SJSA1 (cell line): ENCODE results near the gene RTL10. TPM values are rescaled to one million over a fixed set of nuclear protein-coding genes. Genes with fewer than 3 reads are reported as not detected.

Experiments
- DNase-seq, 2 experiments: peaks; one replicate each; pipeline ENCODE4 v3.0.0-alpha.2; 2015 to 2020; ENCODE audit warnings: low spot score in 2 of 2, low read depth in 1 of 2
- H3K27ac ChIP-seq: fragments of 250-450 bp; sonication (Bioruptor Pico); 2 replicates; pipeline ENCODE4 v1.5.1; 2020; ENCODE audit warnings: mild to moderate bottlenecking, moderate library complexity
- H3K27me3 ChIP-seq: fragments of 250-450 bp; sonication (Bioruptor Pico); replicated peaks from 2 replicates; pipeline ENCODE4 v1.5.1; 2020; ENCODE audit warnings: mild to moderate bottlenecking, moderate library complexity
- H3K36me3 ChIP-seq: fragments of 250-450 bp; sonication (Bioruptor Pico); 2 replicates; pipeline ENCODE4 v1.5.1; 2020; ENCODE audit warnings: mild to moderate bottlenecking
- H3K4me1 ChIP-seq: fragments of 250-450 bp; sonication (Bioruptor Pico); replicated peaks from 2 replicates; pipeline ENCODE4 v1.6.1; 2021; ENCODE audit warnings: mild to moderate bottlenecking
- H3K4me3 ChIP-seq: fragments of 250-450 bp; sonication (Bioruptor Pico); 2 replicates; pipeline ENCODE4 v1.5.1; 2020; ENCODE audit warnings: mild to moderate bottlenecking
- H3K9me3 ChIP-seq: fragments of 250-450 bp; sonication (Bioruptor Pico); replicated peaks from 2 replicates; pipeline ENCODE4 v1.5.1; 2020; ENCODE audit warnings: mild to moderate bottlenecking
- total RNA-seq: library from RNA; depleted of rRNA; stranded (reverse); fragments of >200 nt; shearing (Covaris generic); gene quantifications from 2 replicates; pipeline ENCODE4 v1.2.3, GENCODE V29; 2014

RTL10 gene
- total RNA-seq, 1 experiment from 2014 or later = 11.5 TPM

DNA sequence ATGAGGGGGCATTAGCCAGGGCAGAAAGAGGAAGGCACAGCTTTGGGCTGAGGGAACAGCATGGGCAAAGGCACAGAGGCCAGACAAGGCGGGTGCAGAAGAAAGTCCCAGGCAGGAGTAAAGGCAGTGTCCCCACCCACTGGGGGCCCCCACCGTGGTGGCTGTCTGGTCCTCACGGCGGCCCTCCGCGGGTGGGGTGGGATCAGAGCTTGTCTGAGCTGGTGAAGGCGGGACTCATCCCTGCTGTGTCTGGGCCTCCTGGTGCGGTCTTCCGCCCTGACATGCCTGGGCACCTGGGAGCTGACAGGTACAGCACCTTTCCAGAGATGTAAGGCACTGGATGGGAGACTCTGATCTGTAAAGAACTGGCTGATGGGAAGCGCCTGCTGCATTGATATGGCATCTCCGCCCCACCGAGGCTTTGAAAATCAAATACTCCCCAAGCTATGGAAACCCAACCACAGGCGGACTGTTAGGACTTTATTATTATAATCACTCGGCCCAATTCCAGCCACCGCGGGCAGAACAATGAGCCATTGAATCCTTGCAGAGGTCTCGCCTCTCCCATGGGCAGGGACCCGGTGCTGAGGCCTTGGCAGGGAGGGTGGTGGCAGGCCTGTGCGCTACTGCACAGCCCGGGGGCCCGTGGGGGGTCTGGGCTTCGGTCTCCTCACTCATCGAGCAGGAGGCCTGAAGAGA is 14.2 kb upstream of the RTL10 start:
- Histone ChIP-seq H3K27me3 (no peaks in the 10 kb centered on the region), H3K27ac (no peak overlapping the region), H3K36me3 (peaks cover 7% of the 10 kb centered on the region), H3K4me1 (peaks cover 14% of the 10 kb centered on the region; the same call in 1 of the 2 replicates), H3K4me3 (no peak overlapping the region), H3K9me3 (no peaks in the 10 kb centered on the region)
- DNase-seq = no peak

DNA sequence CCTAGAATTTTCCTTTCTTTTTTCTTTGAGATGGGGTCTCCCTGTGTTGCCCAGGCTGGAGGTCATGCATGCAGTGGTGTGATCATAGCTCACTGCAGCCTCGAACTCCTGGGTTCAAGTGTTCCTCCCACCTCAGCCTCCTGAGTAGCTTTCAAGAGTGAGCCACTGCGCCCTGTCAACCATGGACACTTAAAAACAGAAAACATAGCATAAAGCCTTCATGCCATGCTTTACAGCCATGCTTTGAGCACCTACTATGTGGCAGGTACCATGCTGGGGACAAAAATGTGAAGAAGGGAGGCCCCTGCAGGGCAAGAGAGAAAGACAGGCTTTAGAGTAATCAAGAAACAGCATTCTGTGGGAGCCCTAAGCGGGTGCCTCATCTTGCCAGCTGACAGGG is 13.7 kb upstream of the RTL10 start:
- Histone ChIP-seq H3K9me3 (no peaks in the 10 kb centered on the region), H3K36me3 (peaks cover 3% of the 10 kb centered on the region; the same call in 1 of the 2 replicates), H3K27me3 (no peaks in the 10 kb centered on the region), H3K4me1 (peaks cover 14% of the 10 kb centered on the region; the same call in 1 of the 2 replicates), H3K27ac (no peak overlapping the region), H3K4me3 (no peak overlapping the region)
- DNase-seq = no peak

DNA sequence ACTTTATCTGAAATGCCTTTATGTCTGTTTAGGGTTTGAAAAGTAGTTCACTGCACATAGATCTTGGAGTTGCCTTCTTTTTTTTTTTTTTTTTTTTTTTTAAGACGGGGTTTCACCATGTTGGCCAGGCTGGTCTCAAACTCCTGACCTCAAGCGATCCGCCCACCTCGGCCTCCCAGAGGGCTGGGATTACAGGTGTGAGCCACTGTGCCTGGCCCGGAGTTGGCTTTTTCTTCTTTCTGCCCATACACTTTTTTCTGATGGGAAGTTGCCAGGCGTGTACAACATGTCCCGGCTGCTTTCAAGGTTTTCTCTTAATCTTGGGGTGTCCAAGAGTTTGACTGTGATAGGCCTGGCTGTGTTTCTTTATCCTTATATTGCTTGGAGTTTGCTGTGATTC is 12.9 kb upstream of the RTL10 start:
- H3K4me1 ChIP-seq = peaks cover 14% of the 10 kb centered on the region; the same call in 1 of the 2 replicates
- H3K36me3 ChIP-seq = no peaks in the 10 kb centered on the region
- no peak for DNase-seq
- H3K9me3 ChIP-seq = no peaks in the 10 kb centered on the region
- H3K4me3 ChIP-seq = no peak overlapping the region
- H3K27ac ChIP-seq = no peak overlapping the region
- H3K27me3 ChIP-seq = no peaks in the 10 kb centered on the region

DNA sequence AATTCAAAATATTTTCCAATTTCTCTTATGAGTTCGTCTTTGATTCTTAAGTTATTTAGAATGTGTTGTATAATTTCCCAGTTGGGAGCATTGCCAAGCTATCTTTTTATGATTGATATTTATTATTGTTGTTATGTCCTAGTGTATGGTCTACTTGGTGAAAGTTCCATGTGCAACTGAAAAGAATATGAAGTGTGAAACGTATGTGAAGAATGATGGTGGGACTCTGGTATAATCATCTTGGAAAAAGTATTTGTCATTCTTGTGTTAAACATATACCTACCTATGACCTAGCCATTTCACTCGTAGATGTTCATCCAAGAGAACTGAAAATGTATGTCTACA is 12.0 kb upstream of the RTL10 start:
- H3K27me3 ChIP-seq = no peaks in the 10 kb centered on the region

DNA sequence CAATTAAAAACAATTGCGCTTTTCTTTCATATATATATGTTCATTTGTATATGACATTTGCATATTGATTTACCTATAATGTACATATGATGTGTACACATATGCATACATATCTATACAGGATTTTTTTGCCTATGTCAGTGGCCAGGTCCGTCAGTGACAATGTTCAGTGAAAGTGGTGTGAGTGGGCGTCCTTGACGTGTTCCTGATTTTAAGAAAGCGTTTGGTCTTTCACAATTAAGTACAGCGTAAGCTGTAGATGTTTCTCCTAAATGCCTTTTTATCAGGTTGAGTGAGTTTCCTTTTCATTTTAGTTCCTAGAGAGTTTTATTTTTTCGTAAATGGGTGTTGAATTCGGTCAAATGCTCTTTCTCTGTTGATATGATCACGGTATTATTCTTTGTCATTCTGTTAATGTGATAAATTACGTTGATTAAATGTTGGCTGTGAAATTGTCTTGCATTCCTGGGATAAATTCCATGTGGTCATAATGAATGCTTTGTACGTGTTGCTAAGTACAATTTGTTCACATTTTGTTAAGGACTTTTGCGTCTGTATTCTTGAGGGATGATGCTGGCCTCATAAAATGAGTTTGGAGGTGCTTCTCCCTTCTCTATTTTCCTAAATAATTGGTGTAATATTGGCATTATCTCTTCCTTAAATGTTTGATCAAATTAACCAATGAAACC is 10.6 kb upstream of the RTL10 start:
- no peaks in the 10 kb centered on the region for H3K27me3 ChIP-seq
- H3K4me1 ChIP-seq = peaks cover 14% of the 10 kb centered on the region; the same call in 1 of the 2 replicates
- no peaks in the 10 kb centered on the region for H3K36me3 ChIP-seq
- no peak overlapping the region for H3K27ac ChIP-seq
- DNase-seq = no peak
- H3K9me3 ChIP-seq = no peaks in the 10 kb centered on the region
- H3K4me3 ChIP-seq = no peak overlapping the region

More for the DNA sequence above, 12.0 kb upstream of the RTL10 start:
- no peaks in the 10 kb centered on the region for H3K36me3 ChIP-seq
- H3K9me3 ChIP-seq = no peaks in the 10 kb centered on the region
- no peak overlapping the region for H3K27ac ChIP-seq
- DNase-seq = no peak
- H3K4me1 ChIP-seq = peaks cover 14% of the 10 kb centered on the region; the same call in 1 of the 2 replicates
- H3K4me3 ChIP-seq = no peak overlapping the region

DNA sequence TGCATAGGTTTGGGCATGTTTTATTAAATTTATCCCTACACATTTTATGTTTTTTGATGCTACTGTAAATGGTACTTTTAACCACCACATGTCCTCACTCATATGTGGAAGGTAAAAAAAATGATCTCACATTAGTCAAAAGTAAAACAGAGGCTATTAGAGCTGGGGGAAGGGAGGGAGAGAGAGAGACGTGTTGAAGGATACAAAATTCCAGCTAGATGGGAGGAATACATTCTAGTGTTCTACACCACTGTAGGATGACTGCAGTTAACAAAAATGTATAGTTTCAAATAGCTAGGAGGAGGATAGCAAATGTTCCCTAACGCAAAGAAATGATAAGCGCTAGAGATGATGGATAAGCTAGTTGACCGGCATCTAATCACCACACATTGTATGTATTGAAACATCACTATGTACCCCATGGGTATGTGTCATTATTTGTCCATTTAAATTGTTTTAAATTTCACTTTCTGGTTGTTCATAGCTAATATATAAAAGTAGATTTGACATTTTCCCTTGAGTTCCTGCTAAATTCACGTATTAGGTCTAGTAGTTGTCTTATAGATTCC is 9.9 kb upstream of the RTL10 start:
- no peaks in the 10 kb centered on the region for H3K36me3 ChIP-seq
- H3K9me3 ChIP-seq = no peaks in the 10 kb centered on the region
- DNase-seq = no peak
- H3K27ac ChIP-seq = no peak overlapping the region
- H3K27me3 ChIP-seq = no peaks in the 10 kb centered on the region
- H3K4me3 ChIP-seq = no peak overlapping the region
- H3K4me1 ChIP-seq = peaks cover 14% of the 10 kb centered on the region; the same call in 1 of the 2 replicates

DNA sequence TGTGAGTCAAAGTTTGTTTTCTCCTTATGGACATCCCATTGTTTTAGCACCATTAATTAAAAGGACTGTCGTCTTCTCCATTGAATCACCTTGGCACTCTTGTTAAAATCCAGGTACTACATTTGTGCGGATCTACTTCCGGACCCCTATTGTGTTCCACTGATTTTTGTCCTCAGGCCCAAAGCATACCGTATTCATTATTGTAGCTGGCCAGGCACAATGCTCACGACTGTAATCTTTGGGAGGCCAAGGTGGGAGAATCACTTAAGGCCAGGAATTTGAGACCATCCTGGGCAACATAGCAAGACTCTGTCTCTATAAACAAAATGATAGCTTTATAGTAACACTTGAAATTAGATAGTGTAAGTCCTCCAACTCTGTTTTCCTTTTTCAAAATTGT is 8.9 kb upstream of the RTL10 start:
- Histone ChIP-seq H3K9me3 (no peaks in the 10 kb centered on the region), H3K27ac (no peak overlapping the region), H3K4me1 (peaks cover 5% of the 10 kb centered on the region; the same call in 1 of the 2 replicates), H3K27me3 (no peaks in the 10 kb centered on the region), H3K4me3 (no peak overlapping the region), H3K36me3 (no peaks in the 10 kb centered on the region)
- no peak for DNase-seq

DNA sequence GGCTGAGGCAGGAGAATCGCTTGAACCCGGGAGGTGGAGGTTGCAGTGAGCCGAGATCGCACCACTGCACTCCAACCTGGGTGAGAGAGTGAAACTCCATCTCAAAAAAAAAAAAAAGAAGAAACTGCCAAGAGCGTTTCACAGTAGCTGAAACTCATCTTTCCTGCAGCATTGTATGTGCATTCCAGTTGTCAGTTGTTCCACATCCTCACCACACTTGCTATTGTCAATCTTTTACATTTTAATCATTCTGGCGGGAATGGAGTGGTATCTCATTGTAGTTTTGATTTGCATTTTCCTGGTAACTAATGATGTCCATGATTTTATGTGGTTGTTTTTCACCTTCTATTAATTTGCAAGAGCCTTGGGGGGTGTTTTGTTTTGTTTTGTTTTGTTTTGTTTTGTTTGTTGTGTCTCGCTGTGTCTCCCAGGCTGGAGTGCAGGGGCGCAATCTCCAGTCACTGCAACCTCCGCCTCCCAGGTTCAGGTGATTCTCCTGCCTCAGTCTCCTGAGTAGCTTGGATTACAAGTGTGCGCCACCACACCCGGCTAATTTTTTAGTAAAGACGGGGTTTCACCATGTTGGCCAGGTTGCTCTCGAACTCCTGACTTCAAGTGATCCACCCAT is 8.1 kb upstream of the RTL10 start:
- no peak overlapping the region for H3K27ac ChIP-seq
- no peak for DNase-seq

DNA sequence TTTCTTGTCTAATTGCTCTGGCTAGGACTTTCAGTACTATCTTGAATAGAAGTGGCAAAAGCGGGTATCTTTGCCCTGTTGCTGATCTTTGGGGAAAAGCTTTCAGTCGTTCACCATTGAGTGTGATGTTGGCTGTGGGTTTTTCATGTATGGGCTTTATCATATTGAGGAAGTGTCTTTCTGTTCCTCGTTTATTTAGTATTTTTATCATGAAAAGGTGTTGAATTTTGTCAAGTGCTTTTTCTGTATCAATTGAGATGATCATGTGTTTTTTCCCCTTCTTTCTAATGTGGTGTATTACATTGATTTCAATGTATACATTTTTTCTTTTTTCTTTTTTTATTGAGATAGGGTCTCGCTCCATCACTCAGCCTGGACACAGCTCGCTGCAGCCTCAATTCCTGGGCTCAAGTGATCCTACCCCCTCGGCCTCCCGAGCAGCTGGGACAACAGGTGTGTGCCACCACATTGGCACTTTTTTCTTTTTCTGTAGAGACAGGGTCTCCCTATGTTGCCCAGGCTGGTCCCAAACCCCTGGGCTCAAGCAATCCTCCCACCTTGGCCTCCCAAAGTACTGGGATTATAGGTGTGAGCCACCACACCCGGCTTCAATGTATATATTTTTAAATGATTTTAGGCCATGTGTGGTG is 5.3 kb upstream of the RTL10 start:
- Histone ChIP-seq H3K4me1 (peaks cover 14% of the 10 kb centered on the region), H3K27ac (no peak overlapping the region), H3K36me3 (peaks cover 14% of the 10 kb centered on the region), H3K9me3 (no peaks in the 10 kb centered on the region), H3K27me3 (no peaks in the 10 kb centered on the region), H3K4me3 (no peak overlapping the region)
- no peak for DNase-seq

More for the DNA sequence above, 8.1 kb upstream of the RTL10 start:
- Histone ChIP-seq H3K27me3 (no peaks in the 10 kb centered on the region), H3K4me1 (no peaks in the 10 kb centered on the region), H3K9me3 (no peaks in the 10 kb centered on the region), H3K4me3 (no peak overlapping the region), H3K36me3 (no peaks in the 10 kb centered on the region)

DNA sequence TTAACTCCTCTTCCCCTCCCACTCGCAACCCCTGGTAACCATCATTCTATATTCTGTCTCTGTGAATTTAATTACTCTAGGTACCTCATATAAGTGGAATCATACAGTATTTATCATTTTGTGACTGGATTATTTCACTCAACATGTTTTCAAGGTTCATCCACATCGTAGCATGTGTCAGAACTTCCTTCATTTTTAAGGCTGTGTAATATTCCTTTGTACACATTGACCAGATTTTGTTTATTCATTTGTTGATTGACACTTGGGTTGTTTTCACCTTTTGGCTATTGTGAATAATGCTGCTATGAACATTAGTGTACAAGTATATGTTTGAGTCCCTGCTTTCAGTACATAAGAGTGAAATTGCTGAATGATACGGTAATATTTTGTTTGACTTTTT is 2.7 kb upstream of the RTL10 start:
- Histone ChIP-seq H3K36me3 (peaks cover 33% of the 10 kb centered on the region), H3K9me3 (no peaks in the 10 kb centered on the region; the same call in 1 of the 2 replicates), H3K27ac (no peak overlapping the region), H3K4me3 (no peak overlapping the region), H3K4me1 (peaks cover 28% of the 10 kb centered on the region), H3K27me3 (no peaks in the 10 kb centered on the region)
- DNase-seq = no peak

DNA sequence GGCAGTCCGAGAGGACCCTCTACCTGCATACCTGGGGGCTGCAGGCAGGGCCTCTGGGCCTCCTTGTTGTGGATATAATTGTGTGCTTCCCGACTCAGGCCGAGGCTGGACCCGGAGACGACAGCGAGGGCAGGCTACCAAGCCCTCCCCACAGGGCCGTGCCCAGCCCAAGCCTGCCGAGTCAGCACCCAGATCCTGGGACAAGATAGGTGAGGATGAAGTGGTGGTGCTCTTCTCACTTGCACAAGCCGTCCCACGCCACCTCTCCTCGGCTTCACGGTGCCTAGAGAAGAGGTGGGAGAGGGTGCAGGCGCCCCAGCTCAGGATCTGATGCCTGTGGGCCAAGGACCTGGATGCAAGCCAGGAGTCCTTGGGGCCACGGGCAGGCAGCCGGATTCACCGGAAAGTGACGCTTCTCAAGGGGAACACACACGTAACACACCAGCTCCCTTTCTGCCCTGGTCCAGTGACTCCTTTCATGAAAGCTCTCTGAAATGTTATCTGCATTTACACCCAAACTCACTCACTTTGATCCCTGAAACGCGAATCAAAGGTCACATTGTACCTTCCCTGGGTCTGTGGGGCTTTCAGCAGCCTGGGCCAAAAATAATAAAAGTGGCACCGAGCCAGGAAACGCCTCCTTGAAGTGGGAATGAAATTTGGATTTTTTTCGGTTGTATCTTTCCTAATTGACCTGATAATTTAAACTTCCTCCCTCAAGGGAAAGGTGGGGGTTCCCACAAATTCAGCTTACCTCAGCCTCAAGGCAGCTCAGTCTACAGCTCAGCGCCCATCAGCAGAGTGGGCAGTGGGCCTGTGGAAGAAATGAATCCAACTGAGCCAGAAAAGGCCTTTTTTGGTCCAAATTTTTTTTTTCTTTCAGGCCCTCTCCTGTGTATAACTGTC is 1.1 kb upstream of the RTL10 start:
- Histone ChIP-seq H3K9me3 (no peaks in the 10 kb centered on the region; the same call in none of the 2 replicates), H3K36me3 (peaks cover 49% of the 10 kb centered on the region), H3K27ac (peak overlapping the region; percentile 85), H3K27me3 (no peaks in the 10 kb centered on the region), H3K4me3 (peak overlapping the region; percentile 83), H3K4me1 (peaks cover 28% of the 10 kb centered on the region)
- DNase-seq = peak; percentile 70 to 81

DNA sequence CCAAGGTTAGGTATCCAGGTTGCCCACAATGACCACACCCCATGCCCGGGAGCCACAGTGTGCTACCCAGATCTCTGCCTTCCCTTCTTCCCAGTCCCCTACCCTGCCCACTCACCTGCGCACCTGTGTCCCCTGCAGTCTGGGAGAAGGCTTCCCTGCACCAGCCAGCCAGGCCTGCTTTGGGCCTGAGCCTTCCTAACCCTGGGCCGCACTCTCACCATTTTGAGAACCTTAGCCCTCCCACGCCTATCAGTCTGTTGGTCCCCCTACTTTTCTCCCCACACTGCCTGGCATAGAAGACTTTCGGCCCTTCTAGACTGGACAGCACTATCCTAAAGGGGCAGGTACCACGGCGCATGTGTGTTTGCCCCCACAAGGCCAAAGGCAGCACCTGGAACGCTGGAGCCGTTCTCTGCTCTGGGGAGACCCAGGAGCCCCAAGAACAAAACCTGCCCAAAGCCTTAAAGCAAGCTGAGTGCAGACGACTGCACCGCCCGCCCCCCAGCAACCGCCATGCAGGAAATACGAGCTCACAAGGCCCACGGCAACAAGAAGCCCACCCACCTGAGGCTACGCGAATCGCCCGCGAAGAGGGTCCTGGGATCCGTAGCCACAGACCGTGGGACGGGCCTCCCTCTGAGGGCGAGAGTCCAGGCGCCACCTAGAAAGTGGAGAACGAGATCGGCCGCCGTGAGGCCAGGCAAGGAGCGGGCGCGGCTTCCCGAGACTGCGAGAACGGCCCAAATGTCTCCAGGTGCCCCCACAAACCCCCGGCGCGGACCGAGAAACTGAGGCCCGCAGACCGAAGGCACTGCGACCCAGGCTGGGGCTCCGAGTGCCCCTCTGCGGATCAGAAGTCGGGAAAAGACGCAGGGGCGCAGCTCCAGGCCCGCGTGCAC is 546 bp downstream of the RTL10 start:
- H3K4me1 ChIP-seq = peaks cover 28% of the 10 kb centered on the region
- H3K36me3 ChIP-seq = peaks cover 63% of the 10 kb centered on the region
- H3K27ac ChIP-seq = peak overlapping the region; percentile 35
- peak overlapping the region; percentile 83 for H3K4me3 ChIP-seq
- H3K9me3 ChIP-seq = no peaks in the 10 kb centered on the region; the same call in none of the 2 replicates
- peak in 1 of 2 experiments; percentile 40 for DNase-seq
- no peaks in the 10 kb centered on the region for H3K27me3 ChIP-seq
